Adrenal gland (tissue), 19 donors: ENCODE data around the gene BRD2. TPM values are rescaled to one million over a fixed set of nuclear protein-coding genes. Genes with fewer than 3 reads are reported as not detected.

Experiments used
- DNase-seq, 7 donors: peaks; one replicate each; pipeline ENCODE4 v3.0.0-alpha.2; 2019 to 2020
- H3K27ac ChIP-seq, 5 donors: fragments of 200-600 bp; sonication (generic) in 4 of 5; 1 replicate in 3 of 5; 2 replicates in 2 of 5; pipeline versions ENCODE4 v1.5.1 to v1.8.0; 2016 to 2020; ENCODE audit warnings: mild to moderate bottlenecking in 1 of 5
- H3K27me3 ChIP-seq: fragments of 200-600 bp; 2 replicates; pipeline ENCODE4 v1.8.0; 2021
- H3K36me3 ChIP-seq, 2 donors: fragments of 200-600 bp; replicated peaks in 1 of 2; 1 replicate in 1 of 2; 2 replicates in 1 of 2; pipeline versions ENCODE4 v1.5.1 to v1.8.0; 2018 to 2022
- H3K4me1 ChIP-seq, 2 donors: fragments of 200-600 bp; replicated peaks in 1 of 2; 1 replicate in 1 of 2; 2 replicates in 1 of 2; pipeline versions ENCODE4 v1.5.1 to v1.8.0; 2018 to 2021
- H3K4me3 ChIP-seq, 4 donors: fragments of 200-600 bp; sonication (generic) in 3 of 4; one replicate each; pipeline ENCODE4 v1.5.1; 2016 to 2018
- H3K9me3 ChIP-seq, 3 donors: fragments of 200-600 bp; sonication (generic) in 1 of 3; replicated peaks in 1 of 3; 1 replicate in 2 of 3; 2 replicates in 1 of 3; pipeline versions ENCODE4 v1.5.1 to v1.8.0; 2016 to 2021
- POLR2A ChIP-seq, 2 donors: fragments of 450-650 bp; IDR thresholded peaks; one replicate each; pipeline ENCODE4 v1.6.1; 2017; ENCODE audit warnings: antibody characterized with exemption in 2 of 2, mild to moderate bottlenecking in 2 of 2, moderate library complexity in 1 of 2
- WGBS, 4 donors: extraction: QIAGEN DNeasy Blood & Tissue Kit in 2 of 4; methylation state at CpG; one replicate each; pipeline versions ENCODE4 v1.1.5 to v1.1.7; 2013 to 2017; 5-methylcytosine and 5-hydroxymethylcytosine counted together
- intact Hi-C, 2 donors: fragments of 100-400 bp; cut with DNase I; formaldehyde crosslinking; loops; one replicate each; pipeline versions ENCODE4 v1.14.1 to v1.15.0; 2022 to 2023
- long read RNA-seq, 10 donors: library from polyadenylated mRNA in 3 of 10; unstranded in 2 of 10; stranded (forward) in 1 of 10; transcript quantifications; one replicate each; pipeline ENCODE4 v2.0.0 and lab custom pipeline, GENCODE V29; 2021 to 2026
- polyA plus RNA-seq, 3 donors: library from polyadenylated mRNA; stranded (reverse); fragments of 200-250 nt in 2 of 3; fragments of 350-450 nt in 1 of 3; fragmentation: Illumina TruSeq in 1 of 3; extraction: RNeasy Lipid Tissue Mini Kit (QIAGEN cat#74804) in 1 of 3; gene quantifications; one replicate each; pipeline ENCODE4 v1.2.3, GENCODE V29; 2013 to 2014
- total RNA-seq, 9 donors: library from RNA; depleted of rRNA in 4 of 9; stranded (reverse); fragments of >200 nt in 4 of 9; fragments of 120-200 nt in 1 of 9; fragmentation: NEBNext Ultra II Directional in 1 of 9; extraction: Animal tissue kit (Norgen Biotek cat#: 25700) in 1 of 9; gene quantifications; one replicate each; pipeline versions ENCODE4 v1.1.0 to v1.2.4, GENCODE V29; 2013 to 2023
- TF ChIP-seq, protein P1 (sequence below), 6 experiments: fragments of 450-650 bp in 4 of 6; fragments of 200-600 bp in 2 of 6; sonication (generic) in 1 of 6; IDR thresholded peaks; 1 replicate in 5 of 6; 2 replicates in 1 of 6; pipeline versions ENCODE4 v1.5.1 to v1.8.0; 2016 to 2021; ENCODE audit warnings: antibody characterized with exemption in 6 of 6, mild to moderate bottlenecking in 2 of 6, moderate library complexity in 1 of 6
- donor health status: healthy with polysubstance abuse.
- donor health status: Bipolar disorder and iron deficiency.
- donor health status: DM: yes; HTN: yes; CAD: no.
- donor health status: DM: no; HTN: no; CAD: no.
- donor health status: DM: no; HTN: no; CAD: no.
- donor health status: DM: yes; HTN: yes; CAD: no.

BRD2 gene
- total RNA-seq (100 to 1,000 TPM; 134 to 196 (median 151) TPM), polyA plus RNA-seq (100 to 1,000 TPM; 127 to 288 (median 152) TPM)
- long read RNA-seq, donor 1, transcript BRD2-211 (3 exons, 759 nt): major isoform, 20 of 83 reads
- long read RNA-seq, donor 1, transcript BRD2-219 (9 exons, 2,338 nt): minor isoform, 8 of 83 reads
- long read RNA-seq, donor 1, transcript BRD2-207 (3 exons, 946 nt): minor isoform, 5 of 83 reads
- long read RNA-seq, donor 1, partial matches to known transcripts: 44 of 83 reads
- long read RNA-seq, donor 1, other reads (novel, unspliced or antisense): 0 of 83 reads
- long read RNA-seq, donor 2, full-length matches to known transcripts: 27 of 77 reads
- long read RNA-seq, donor 2, partial matches to known transcripts: 50 of 77 reads
- long read RNA-seq, donor 2, other reads (novel, unspliced or antisense): 0 of 77 reads
- long read RNA-seq, donor 3, transcript BRD2-219 (9 exons, 2,338 nt): minor isoform, 8 of 54 reads
- long read RNA-seq, donor 3, transcript BRD2-211 (3 exons, 759 nt): major isoform, 14 of 54 reads
- long read RNA-seq, donor 3, partial matches to known transcripts: 25 of 54 reads
- long read RNA-seq, donor 3, other reads (novel, unspliced or antisense): 0 of 54 reads
- long read RNA-seq, donor 4, transcript BRD2-219 (9 exons, 2,338 nt): major isoform, 7 of 20 reads
- long read RNA-seq, donor 4, partial matches to known transcripts: 9 of 20 reads
- long read RNA-seq, donor 4, other reads (novel, unspliced or antisense): 2 of 20 reads
- long read RNA-seq, donor 5, full-length matches to known transcripts: 10 of 66 reads
- long read RNA-seq, donor 5, partial matches to known transcripts: 27 of 66 reads
- long read RNA-seq, donor 5, other reads (novel, unspliced or antisense): 29 of 66 reads
- long read RNA-seq, donor 6, transcript BRD2-219 (9 exons, 2,338 nt): major isoform, 11 of 31 reads
- long read RNA-seq, donor 6, partial matches to known transcripts: 13 of 31 reads
- long read RNA-seq, donor 6, other reads (novel, unspliced or antisense): 7 of 31 reads
- long read RNA-seq, donor 7, transcript BRD2-211 (3 exons, 759 nt): major isoform, 14 of 50 reads
- long read RNA-seq, donor 7, partial matches to known transcripts: 29 of 50 reads
- long read RNA-seq, donor 7, other reads (novel, unspliced or antisense): 0 of 50 reads
- long read RNA-seq, donor 8, transcript BRD2-218 (2 exons, 565 nt): minor isoform, 5 of 100 reads
- long read RNA-seq, donor 8, transcript BRD2-219 (9 exons, 2,338 nt): minor isoform, 12 of 100 reads
- long read RNA-seq, donor 8, transcript BRD2-211 (3 exons, 759 nt): major isoform, 23 of 100 reads
- long read RNA-seq, donor 8, partial matches to known transcripts: 58 of 100 reads
- long read RNA-seq, donor 8, other reads (novel, unspliced or antisense): 0 of 100 reads
- long read RNA-seq, donor 9, transcript BRD2-211 (3 exons, 759 nt): major isoform, 14 of 78 reads
- long read RNA-seq, donor 9, transcript BRD2-219 (9 exons, 2,338 nt): minor isoform, 6 of 78 reads
- long read RNA-seq, donor 9, transcript BRD2-209 (2 exons, 1,628 nt): minor isoform, 6 of 78 reads
- long read RNA-seq, donor 9, partial matches to known transcripts: 48 of 78 reads
- long read RNA-seq, donor 9, other reads (novel, unspliced or antisense): 0 of 78 reads
- long read RNA-seq, donor 10, full-length matches to known transcripts: 17 of 28 reads
- long read RNA-seq, donor 10, partial matches to known transcripts: 11 of 28 reads
- long read RNA-seq, donor 10, other reads (novel, unspliced or antisense): 0 of 28 reads

DNA sequence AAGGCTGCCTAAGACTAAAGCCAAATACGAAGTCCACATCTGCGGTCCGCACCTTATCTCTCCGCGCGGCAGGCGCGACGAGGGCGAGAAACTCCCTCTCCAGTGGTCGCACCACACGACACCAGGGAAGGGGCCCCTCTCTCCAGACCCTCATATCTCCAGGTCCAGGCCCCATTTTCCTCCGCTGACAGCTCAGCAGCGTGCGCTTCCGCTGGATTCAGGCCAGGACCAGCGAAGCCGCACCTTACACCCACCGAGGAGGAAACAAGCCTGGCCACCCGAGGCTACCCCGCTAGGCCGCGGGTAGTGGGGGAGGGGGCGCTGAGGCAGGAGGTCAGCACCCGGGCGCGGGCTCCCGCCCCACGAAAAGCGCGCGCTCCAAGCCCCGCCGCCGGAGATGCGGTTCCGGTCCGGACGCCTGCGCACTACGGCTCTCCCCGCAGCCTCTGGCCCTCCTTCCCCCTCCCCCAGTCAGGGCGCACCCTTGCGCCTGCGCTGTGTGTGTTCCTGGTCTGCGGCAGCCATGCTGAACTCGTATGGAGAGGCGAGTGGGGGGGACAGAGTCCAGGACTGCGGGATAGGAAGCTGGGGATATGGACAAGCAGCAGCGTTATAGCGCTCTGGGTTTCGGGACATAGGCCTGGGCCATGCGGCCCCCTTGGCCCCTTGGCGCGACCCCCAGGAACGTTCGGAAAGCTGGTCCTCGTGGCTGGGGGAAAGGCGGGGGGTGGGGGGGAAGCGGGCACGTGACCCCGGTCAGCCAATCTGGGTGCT is at the start of gene BRD2:
Gene BRD2 (plus strand): TSS at position 502 of the 774 bp plus-strand sequence. CDS start 4,305 bp downstream, outside the sequence.
- peak; percentile 96 to 98 (median 97) for DNase-seq
- H3K4me3 ChIP-seq: peak within 1 kb of the TSS; percentile 21 to 76 (median 74)
- peaks cover 11 to 33% of the 10 kb centered on the region in 2 donors for H3K4me1 ChIP-seq
- 0 to 1% (median 1%) methylated on average over 29 to 62 of the region's 62 CpGs for WGBS, 4 donors
- H3K27me3 ChIP-seq: no peaks in the 10 kb centered on the region
- peaks cover 0 to 9% of the 10 kb centered on the region in 2 donors for H3K36me3 ChIP-seq
- peak within 1 kb of the TSS; percentile 99 to 100 (median 100) for H3K27ac ChIP-seq
- intact Hi-C loops: no loop called here
- H3K9me3 ChIP-seq: no peaks in the 10 kb centered on the region
- TF ChIP-seq, protein P1, sequence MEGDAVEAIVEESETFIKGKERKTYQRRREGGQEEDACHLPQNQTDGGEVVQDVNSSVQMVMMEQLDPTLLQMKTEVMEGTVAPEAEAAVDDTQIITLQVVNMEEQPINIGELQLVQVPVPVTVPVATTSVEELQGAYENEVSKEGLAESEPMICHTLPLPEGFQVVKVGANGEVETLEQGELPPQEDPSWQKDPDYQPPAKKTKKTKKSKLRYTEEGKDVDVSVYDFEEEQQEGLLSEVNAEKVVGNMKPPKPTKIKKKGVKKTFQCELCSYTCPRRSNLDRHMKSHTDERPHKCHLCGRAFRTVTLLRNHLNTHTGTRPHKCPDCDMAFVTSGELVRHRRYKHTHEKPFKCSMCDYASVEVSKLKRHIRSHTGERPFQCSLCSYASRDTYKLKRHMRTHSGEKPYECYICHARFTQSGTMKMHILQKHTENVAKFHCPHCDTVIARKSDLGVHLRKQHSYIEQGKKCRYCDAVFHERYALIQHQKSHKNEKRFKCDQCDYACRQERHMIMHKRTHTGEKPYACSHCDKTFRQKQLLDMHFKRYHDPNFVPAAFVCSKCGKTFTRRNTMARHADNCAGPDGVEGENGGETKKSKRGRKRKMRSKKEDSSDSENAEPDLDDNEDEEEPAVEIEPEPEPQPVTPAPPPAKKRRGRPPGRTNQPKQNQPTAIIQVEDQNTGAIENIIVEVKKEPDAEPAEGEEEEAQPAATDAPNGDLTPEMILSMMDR (IDR thresholded peaks at IDR 0.05): no peak
- peak; percentile 77 to 84 for TF ChIP-seq POLR2A (IDR thresholded peaks at IDR 0.05)

GRCh38 chr6:32920715-32921114 is 47.7 kb upstream of the BRD2 start:
- DNase-seq: no peak
- no peaks in the 10 kb centered on the region for H3K36me3 ChIP-seq
- H3K9me3 ChIP-seq: no peaks in the 10 kb centered on the region
- no peaks in the 10 kb centered on the region for H3K27me3 ChIP-seq
- WGBS, 4 donors: 66 to 74% (median 67%) methylated on average over 2 of the region's 2 CpGs
- H3K4me3 ChIP-seq: no peak overlapping the region
- H3K27ac ChIP-seq: no peak overlapping the region
- intact Hi-C loops: no loop called here
- H3K4me1 ChIP-seq: no peaks in the 10 kb centered on the region
- TF ChIP-seq, protein P1 (IDR thresholded peaks at IDR 0.05): no peak
- no peak for TF ChIP-seq POLR2A (IDR thresholded peaks at IDR 0.05)

- Histone ChIP-seq H3K4me3 (no peak overlapping the region), H3K4me1 (no peaks in the 10 kb centered on the region), H3K36me3 (no peaks in the 10 kb centered on the region), H3K27me3 (no peaks in the 10 kb centered on the region), H3K9me3 (no peaks in the 10 kb centered on the region), H3K27ac (no peak overlapping the region)
- DNase-seq: no peak
- TF ChIP-seq, protein P1 (IDR thresholded peaks at IDR 0.05): no peak
- TF ChIP-seq POLR2A (IDR thresholded peaks at IDR 0.05): no peak
- WGBS, 4 donors: 91 to 96% (median 93%) methylated on average over 2 of the region's 2 CpGs
- intact Hi-C loops: no loop called here
Observed at GRCh38 chr6:32922083-32922482, 46.3 kb upstream of the BRD2 start.
